ENCODE measurements around the gene CLSTN2. TPM values are rescaled to one million over a fixed set of nuclear protein-coding genes. Genes with fewer than 3 reads are reported as not detected.

CLSTN2 gene
- total RNA-seq, 1 experiment from 2014 or later: 0.68 TPM

GRCh38 chr3:140020541-140020940 lies 85.6 kb downstream of the CLSTN2 start:
- no CpG with 5 or more reads among the region's 7 CpGs for WGBS (ENCODE audit: extremely low coverage, insufficient read length, low lambda C conversion rate)
- Histone ChIP-seq H3K4ac (ENCODE audit: low read depth, low read length) (no peak overlapping the region), H3K56ac (ENCODE audit: insufficient read length, low read depth, low read length) (no peak overlapping the region), H4K5ac (ENCODE audit: insufficient read length, low read depth, low read length) (no peak overlapping the region), H4K8ac (replicated peaks; ENCODE audit: insufficient read length, low read depth, low read length) (no peak overlapping the region), H2AK5ac (ENCODE audit: insufficient read length, low read length) (no peak overlapping the region), H2BK5ac (ENCODE audit: insufficient read length, low read length) (no peak overlapping the region), H3K9me3 (ENCODE audit: control insufficient read depth, low read depth, low read length) (no peaks in the 10 kb centered on the region), H2BK120ac (ENCODE audit: low read depth, low read length, poor library complexity, severe bottlenecking) (no peak overlapping the region), H2BK12ac (ENCODE audit: insufficient read length, low read depth, low read length) (no peak overlapping the region), H3K27ac (ENCODE audit: insufficient read length, low read depth, low read length) (no peak overlapping the region), H3K4me2 (ENCODE audit: insufficient read depth, insufficient read length, low read length) (no peak overlapping the region), H3T11ph (ENCODE audit: low read length) (no peak overlapping the region), H4K91ac (ENCODE audit: insufficient read length, low read depth, low read length) (no peak overlapping the region), H4K20me1 (ENCODE audit: control insufficient read depth, insufficient read depth, insufficient read length) (no peaks in the 10 kb centered on the region), H2BK20ac (ENCODE audit: low read depth, low read length, poor library complexity, severe bottlenecking) (no peak overlapping the region), H3K23ac (ENCODE audit: insufficient read length, low read depth, low read length) (no peak overlapping the region), H3K79me2 (ENCODE audit: insufficient read depth, low read length) (no peaks in the 10 kb centered on the region), H3K18ac (ENCODE audit: insufficient read length, low read depth, low read length) (no peak overlapping the region), H3K9ac (ENCODE audit: extremely low read depth, insufficient read length, low read length) (no peak overlapping the region), H3K27me3 (ENCODE audit: insufficient read depth, low read length) (no peaks in the 10 kb centered on the region), H3K4me1 (ENCODE audit: insufficient read depth, low read length) (no peaks in the 10 kb centered on the region), H2BK15ac (ENCODE audit: low read depth, low read length) (no peak overlapping the region), H3K14ac (ENCODE audit: insufficient read depth, low read length) (no peak overlapping the region), H3K79me1 (ENCODE audit: insufficient read depth, low read depth, low read length, poor library complexity, severe bottlenecking) (no peaks in the 10 kb centered on the region), H3K23me2 (ENCODE audit: insufficient read length, low read depth, low read length, poor library complexity, severe bottlenecking) (no peaks in the 10 kb centered on the region), H2AFZ (ENCODE audit: low read length) (no peak overlapping the region)
- no peaks in the 10 kb centered on the region for H3K36me3 Mint-ChIP-seq (ENCODE audit: insufficient read depth in 1 of 3, low read depth in 3 of 3)
- H3K4me1 Mint-ChIP-seq: peaks cover 2 to 6% of the 10 kb centered on the region in 2 experiments
- no peak overlapping the region for H3K4me3 Mint-ChIP-seq
- no peaks in the 10 kb centered on the region for H3K9me3 Mint-ChIP-seq
- no peak for DNase-seq
- no peak overlapping the region for H3K27ac Mint-ChIP-seq
- no peak for TF ChIP-seq CTCF (conservative IDR thresholded peaks at IDR 0.05)
- H3K27me3 Mint-ChIP-seq (ENCODE audit: low read depth): peaks cover under 1% of the 10 kb centered on the region

Measured in H9 (cell line).